Sigmoid colon (tissue), 7 donors: ENCODE data around the gene ABCC4. TPM values are rescaled to one million over a fixed set of nuclear protein-coding genes. Genes with fewer than 3 reads are reported as not detected.
"Not testable (repeated sequence)": the region's sequence is repeated elsewhere in the genome, so short reads cannot be mapped to it uniquely, and the experiment has no call there.

ENCODE experiments used
- DNase-seq: peaks from one replicate; pipeline ENCODE4 v3.0.0-alpha.2; 2019
- H3K27ac ChIP-seq, 4 donors: fragments of 200-600 bp; sonication (generic); one replicate each; pipeline ENCODE4 v1.5.1; 2016 to 2019; ENCODE audit warnings: mild to moderate bottlenecking in 1 of 4
- H3K27me3 ChIP-seq, 3 donors: fragments of 200-600 bp; sonication (generic); one replicate each; pipeline ENCODE4 v1.5.1; 2019; ENCODE audit warnings: mild to moderate bottlenecking in 1 of 3
- H3K36me3 ChIP-seq, 4 donors: fragments of 200-600 bp; sonication (generic); one replicate each; pipeline ENCODE4 v1.5.1; 2016 to 2019
- H3K4me1 ChIP-seq, 4 donors: fragments of 200-600 bp; sonication (generic); one replicate each; pipeline ENCODE4 v1.5.1; 2017 to 2019
- H3K4me3 ChIP-seq, 4 donors: fragments of 200-600 bp; sonication (generic); one replicate each; pipeline ENCODE4 v1.5.1; 2017 to 2019; ENCODE audit warnings: mild to moderate bottlenecking in 2 of 4, moderate library complexity in 1 of 4
- H3K9me3 ChIP-seq, 4 donors: fragments of 200-600 bp in 3 of 4; sonication (generic) in 3 of 4; one replicate each; pipeline versions ENCODE4 v1.5.1 to v1.6.1; 2013 to 2019
- EP300 ChIP-seq, 4 donors: sonication (generic); formaldehyde crosslinking; IDR thresholded peaks; one replicate each; pipeline ENCODE4 v1.6.1; 2017; ENCODE audit warnings: antibody characterized with exemption in 4 of 4
- POLR2A ChIP-seq, 2 donors: fragments of 450-650 bp; IDR thresholded peaks; one replicate each; pipeline ENCODE4 v1.6.1; 2016; ENCODE audit warnings: antibody characterized with exemption in 2 of 2, mild to moderate bottlenecking in 2 of 2, moderate library complexity in 2 of 2
- POLR2AphosphoS5 ChIP-seq, 4 donors: sonication (generic); formaldehyde crosslinking; IDR thresholded peaks; one replicate each; pipeline ENCODE4 v1.6.1; 2017; ENCODE audit warnings: antibody characterized with exemption in 4 of 4
- WGBS, 2 donors: extraction: QIAGEN DNeasy Blood & Tissue Kit; methylation state at CpG; one replicate each; pipeline ENCODE4 v1.1.7; 2013; 5-methylcytosine and 5-hydroxymethylcytosine counted together
- intact Hi-C: fragments of 100-400 bp; cut with DNase I; formaldehyde crosslinking; loops from one replicate; pipeline ENCODE4 v1.15.1; 2023
- polyA plus RNA-seq, 3 donors: library from polyadenylated mRNA; stranded (reverse); fragments of 200-250 nt; gene quantifications; one replicate each; pipeline ENCODE4 v1.2.3, GENCODE V29; 2013
- total RNA-seq, 4 donors: library from RNA; depleted of rRNA; stranded (reverse); fragments of >200 nt; gene quantifications; one replicate each; pipeline ENCODE4 v1.1.0, GENCODE V29; 2016
- TF ChIP-seq, protein P1 (sequence below), 4 experiments: fragments of 450-650 bp in 3 of 4; fragments of 200-600 bp in 1 of 4; IDR thresholded peaks; one replicate each; pipeline ENCODE4 v1.5.1; 2016 to 2019; ENCODE audit warnings: antibody characterized with exemption in 4 of 4, mild to moderate bottlenecking in 3 of 4, moderate library complexity in 2 of 4
- donor health status: healthy with polysubstance abuse.
- donor health status: Bipolar disorder and iron deficiency.
- donor health status: healthy.

Gene ABCC4
- total and polyA plus RNA-seq, 7 donors: 1.2 to 56.3 (median 24.3) TPM

DNA sequence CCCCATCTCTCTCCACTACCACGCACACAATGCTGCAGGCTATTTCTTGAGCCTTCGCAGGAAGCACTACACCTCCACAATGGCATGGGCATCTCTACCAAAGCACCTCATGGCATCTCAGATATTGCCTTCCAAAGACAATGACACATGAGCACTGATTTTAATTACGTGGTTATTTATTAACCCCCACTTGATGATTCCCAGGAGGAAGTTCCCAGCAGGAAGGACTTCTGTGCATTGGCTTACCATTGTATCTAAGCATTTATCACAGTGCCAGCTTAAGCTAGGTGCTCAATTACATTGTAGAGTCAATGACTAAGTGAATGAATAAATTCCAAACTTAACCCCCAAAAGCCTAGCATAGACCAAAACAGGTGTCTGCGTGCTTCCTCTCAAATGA is 101.4 kb downstream of the ABCC4 start:
- intact Hi-C loops: no loop called here
- Histone ChIP-seq H3K9me3 (no peaks in the 10 kb centered on the region), H3K4me3 (no peak overlapping the region), H3K4me1 (no peaks in the 10 kb centered on the region), H3K27me3 (no peaks in the 10 kb centered on the region), H3K36me3 (peaks cover 0 to 43% (median 3%) of the 10 kb centered on the region in 4 donors), H3K27ac (no peak overlapping the region)
- DNase-seq: no peak
- 78 to 94% methylated on average over 4 of the region's 4 CpGs for WGBS, 2 donors
- no peak for TF ChIP-seq POLR2AphosphoS5 (IDR thresholded peaks at IDR 0.05)
- no peak for TF ChIP-seq POLR2A (IDR thresholded peaks at IDR 0.05)
- no peak for TF ChIP-seq EP300 (IDR thresholded peaks at IDR 0.05)
- TF ChIP-seq, protein P1, sequence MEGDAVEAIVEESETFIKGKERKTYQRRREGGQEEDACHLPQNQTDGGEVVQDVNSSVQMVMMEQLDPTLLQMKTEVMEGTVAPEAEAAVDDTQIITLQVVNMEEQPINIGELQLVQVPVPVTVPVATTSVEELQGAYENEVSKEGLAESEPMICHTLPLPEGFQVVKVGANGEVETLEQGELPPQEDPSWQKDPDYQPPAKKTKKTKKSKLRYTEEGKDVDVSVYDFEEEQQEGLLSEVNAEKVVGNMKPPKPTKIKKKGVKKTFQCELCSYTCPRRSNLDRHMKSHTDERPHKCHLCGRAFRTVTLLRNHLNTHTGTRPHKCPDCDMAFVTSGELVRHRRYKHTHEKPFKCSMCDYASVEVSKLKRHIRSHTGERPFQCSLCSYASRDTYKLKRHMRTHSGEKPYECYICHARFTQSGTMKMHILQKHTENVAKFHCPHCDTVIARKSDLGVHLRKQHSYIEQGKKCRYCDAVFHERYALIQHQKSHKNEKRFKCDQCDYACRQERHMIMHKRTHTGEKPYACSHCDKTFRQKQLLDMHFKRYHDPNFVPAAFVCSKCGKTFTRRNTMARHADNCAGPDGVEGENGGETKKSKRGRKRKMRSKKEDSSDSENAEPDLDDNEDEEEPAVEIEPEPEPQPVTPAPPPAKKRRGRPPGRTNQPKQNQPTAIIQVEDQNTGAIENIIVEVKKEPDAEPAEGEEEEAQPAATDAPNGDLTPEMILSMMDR (IDR thresholded peaks at IDR 0.05): no peak

DNA sequence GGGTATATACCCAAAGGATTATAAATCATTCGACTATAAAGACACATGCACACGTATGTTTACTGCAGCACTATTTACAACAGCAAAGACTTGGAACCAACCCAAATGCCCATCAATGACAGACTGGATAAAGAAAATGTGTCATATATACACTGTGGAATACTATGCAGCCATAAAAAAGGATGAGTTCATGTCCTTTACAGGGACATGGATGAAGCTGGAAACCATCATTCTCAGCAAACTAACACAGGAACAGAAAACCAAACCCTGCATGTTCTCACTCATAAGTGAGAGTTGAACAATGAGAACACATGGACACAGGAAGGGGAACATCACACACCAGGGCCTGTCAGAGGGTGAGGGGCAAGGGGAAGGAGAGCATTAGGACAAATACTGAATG is 102.6 kb downstream of the ABCC4 start:
- H3K4me1 ChIP-seq, DNase-seq, H3K9me3 ChIP-seq, intact Hi-C loops, H3K27ac ChIP-seq, H3K27me3 ChIP-seq, H3K4me3 ChIP-seq: not testable (repeated sequence)
- WGBS, 2 donors: 56 to 91% methylated on average over 2 of the region's 2 CpGs
- H3K36me3 ChIP-seq: peaks cover 0 to 44% (median 0%) of the 10 kb centered on the region in 4 donors

DNA sequence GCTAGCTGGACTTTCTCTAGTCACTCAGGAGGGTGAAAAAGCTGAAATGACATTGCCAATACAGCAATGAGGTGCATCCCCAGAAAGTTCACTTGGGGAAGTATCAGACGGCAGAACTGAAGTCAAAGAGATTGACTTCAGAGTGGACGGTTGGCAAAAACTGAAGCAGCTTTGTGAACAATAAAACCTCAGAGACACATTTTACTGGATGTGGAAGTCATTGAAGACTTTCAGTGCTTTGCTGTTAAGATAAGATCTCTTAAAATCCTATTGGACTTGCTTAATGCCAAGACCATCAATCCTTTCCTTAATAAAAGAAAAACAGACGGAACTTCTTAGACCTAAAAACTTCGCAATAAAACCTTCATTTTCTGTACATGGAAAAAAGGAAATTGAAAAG is 103.7 kb downstream of the ABCC4 start:
- Histone ChIP-seq H3K36me3 (peaks cover 0 to 52% (median 0%) of the 10 kb centered on the region in 4 donors), H3K27me3 (no peaks in the 10 kb centered on the region), H3K9me3 (no peaks in the 10 kb centered on the region), H3K4me1 (no peaks in the 10 kb centered on the region), H3K27ac (no peak overlapping the region), H3K4me3 (no peak overlapping the region)
- no peak for TF ChIP-seq EP300 (IDR thresholded peaks at IDR 0.05)
- no peak for TF ChIP-seq POLR2A (IDR thresholded peaks at IDR 0.05)
- TF ChIP-seq POLR2AphosphoS5 (IDR thresholded peaks at IDR 0.05): no peak
- TF ChIP-seq, protein P1 (IDR thresholded peaks at IDR 0.05): no peak
- intact Hi-C loops: no loop called here
- 79 to 90% methylated on average over 4 of the region's 4 CpGs for WGBS, 2 donors
- no peak for DNase-seq

DNA sequence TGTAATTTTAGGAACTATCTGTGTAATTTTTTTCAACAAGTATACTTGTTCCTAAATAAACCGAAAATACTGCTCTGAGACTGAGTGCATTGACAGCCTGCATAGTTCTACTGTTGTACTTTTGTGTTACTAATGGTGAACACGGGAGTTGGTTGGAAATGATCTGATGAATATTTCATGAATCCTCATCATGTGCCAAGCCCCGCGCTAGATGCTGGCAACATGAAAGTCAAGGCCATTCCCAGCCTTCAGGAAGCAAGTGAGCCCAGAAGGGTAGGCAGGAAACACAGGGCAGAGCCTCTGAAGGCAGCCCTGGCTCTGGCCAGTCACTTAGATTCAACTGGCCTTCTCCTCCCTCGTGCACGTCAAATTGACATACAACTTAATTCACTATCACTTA is 106.1 kb downstream of the ABCC4 start:
- DNase-seq: no peak
- H3K36me3 ChIP-seq: peaks cover 0 to 30% (median 0%) of the 10 kb centered on the region in 4 donors
- H3K27ac ChIP-seq: no peak overlapping the region
- no peaks in the 10 kb centered on the region for H3K4me1 ChIP-seq
- H3K27me3 ChIP-seq: no peaks in the 10 kb centered on the region
- H3K4me3 ChIP-seq: no peak overlapping the region
- WGBS, 2 donors: 88 to 89% methylated on average over 6 of the region's 6 CpGs
- no peaks in the 10 kb centered on the region for H3K9me3 ChIP-seq
- no peak for TF ChIP-seq POLR2A (IDR thresholded peaks at IDR 0.05)
- TF ChIP-seq POLR2AphosphoS5 (IDR thresholded peaks at IDR 0.05): no peak
- no peak for TF ChIP-seq EP300 (IDR thresholded peaks at IDR 0.05)
- TF ChIP-seq, protein P1 (IDR thresholded peaks at IDR 0.05): no peak
- intact Hi-C loops: no loop called here

DNA sequence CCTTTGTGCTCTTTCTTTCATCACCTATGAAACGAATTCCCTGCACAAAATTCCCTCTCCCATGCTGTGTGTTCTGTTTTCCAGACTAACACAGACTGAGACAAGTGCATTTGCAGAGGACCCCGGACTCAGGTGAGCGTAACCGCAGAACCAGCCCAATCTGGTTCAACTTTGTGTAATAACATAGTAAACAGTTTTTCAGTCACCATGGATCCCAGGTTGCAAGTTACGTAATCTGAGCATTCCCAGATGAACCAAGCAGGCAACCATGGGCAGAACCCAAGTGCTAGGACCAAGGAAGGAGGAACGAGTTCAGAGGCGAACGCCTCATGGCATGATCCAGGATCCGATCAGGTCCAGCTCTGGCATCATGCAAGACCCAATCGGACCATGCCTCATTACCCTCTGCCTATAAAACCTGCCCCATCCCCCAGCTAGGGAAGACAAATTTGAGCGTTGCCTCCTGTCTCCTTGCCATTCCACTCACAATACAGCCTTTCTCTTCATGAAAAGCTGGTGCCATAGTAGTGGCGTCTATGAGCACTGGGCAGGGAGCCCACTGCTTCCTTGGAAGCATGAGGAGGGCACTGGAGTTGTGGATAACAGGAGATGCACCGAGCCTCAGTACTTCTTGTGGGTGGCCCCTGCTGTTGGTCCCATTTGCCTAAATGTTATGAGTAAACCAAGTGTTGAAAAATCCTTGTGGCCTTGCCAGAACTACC is 107.6 kb downstream of the ABCC4 start:
- intact Hi-C loops: loop anchor here (5.0 kb wide), 2 partner anchors 74 to 109 kb away; partner anchors contain the start of gene ABCC4
- Histone ChIP-seq H3K4me3 (no peak overlapping the region), H3K27ac (no peak overlapping the region), H3K9me3 (no peaks in the 10 kb centered on the region), H3K27me3 (no peaks in the 10 kb centered on the region), H3K36me3 (peaks cover 0 to 21% (median 0%) of the 10 kb centered on the region in 4 donors), H3K4me1 (no peaks in the 10 kb centered on the region)
- WGBS, 2 donors: 91 to 93% methylated on average over 13 of the region's 13 CpGs
- DNase-seq: no peak
- TF ChIP-seq POLR2AphosphoS5 (IDR thresholded peaks at IDR 0.05) (no peak), EP300 (IDR thresholded peaks at IDR 0.05) (no peak), POLR2A (IDR thresholded peaks at IDR 0.05) (no peak)
- TF ChIP-seq, protein P1 (IDR thresholded peaks at IDR 0.05): no peak
